Measurements from ENCODE around the gene FIGNL2. TPM values are rescaled to one million over a fixed set of nuclear protein-coding genes. Genes with fewer than 3 reads are reported as not detected.

Gene FIGNL2
- total and polyA plus RNA-seq, 9 of the 15 experiments (the other 6 are each of a cell fraction or from before 2014, with no cell fraction given), result 0.01 TPM; not detected in 8

DNA sequence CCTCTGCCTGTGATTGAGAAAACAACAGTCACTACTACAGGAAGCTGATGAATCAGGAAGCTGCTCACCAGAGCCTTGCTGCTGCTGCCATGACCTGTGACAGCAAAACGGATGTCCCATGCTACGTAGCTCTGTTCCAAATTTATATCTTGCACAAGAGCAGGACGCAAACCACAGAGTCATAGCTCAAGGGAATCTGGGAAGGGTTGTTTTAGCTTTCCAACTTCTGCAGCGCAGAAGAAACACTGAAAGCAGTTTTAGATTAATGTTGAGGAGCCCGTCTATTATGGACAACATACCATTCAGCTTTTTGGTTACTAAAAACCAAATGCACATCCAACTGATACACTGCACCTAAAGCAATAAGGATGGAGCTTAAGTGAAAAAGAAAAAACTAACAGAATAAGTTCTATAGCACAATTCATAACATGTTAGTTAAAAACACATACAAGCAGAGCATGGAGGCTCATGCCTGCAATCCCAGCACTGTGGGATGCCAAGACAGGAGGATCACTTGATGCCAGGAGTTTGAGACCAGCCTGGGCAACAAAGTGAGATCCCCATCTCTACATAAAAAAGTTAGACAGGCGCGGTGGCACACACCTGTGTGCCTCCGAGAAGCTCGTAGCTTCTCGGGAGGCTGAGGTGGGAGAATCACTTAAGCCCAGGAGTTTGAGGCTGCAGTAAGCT is 37.6 kb upstream of the FIGNL2 start (continued):
- no peak for TF ChIP-seq ZNF77 (CRISPR knock-in tag; IDR thresholded peaks at IDR 0.05)
- TF ChIP-seq, protein P1, sequence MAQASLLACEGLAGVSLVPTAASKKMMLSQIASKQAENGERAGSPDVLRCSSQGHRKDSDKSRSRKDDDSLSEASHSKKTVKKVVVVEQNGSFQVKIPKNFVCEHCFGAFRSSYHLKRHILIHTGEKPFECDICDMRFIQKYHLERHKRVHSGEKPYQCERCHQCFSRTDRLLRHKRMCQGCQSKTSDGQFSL (CRISPR knock-in tag; IDR thresholded peaks at IDR 0.05), result no peak
- TF ChIP-seq, protein P1 (tag; IDR thresholded peaks at IDR 0.05), result no peak
- TF ChIP-seq ETV6 (IDR thresholded peaks at IDR 0.05; ENCODE audit: borderline replicate concordance in 1 of 2, low read depth in 2 of 2, low read length in 1 of 2), result no peak
- TF ChIP-seq ETV6 (CRISPR knock-in tag; IDR thresholded peaks at IDR 0.05; ENCODE audit: borderline replicate concordance), result no peak
- no peak for TF ChIP-seq ZFP36 (IDR thresholded peaks at IDR 0.05; ENCODE audit: low read depth, low read length, partially characterized antibody)
- no peak for TF ChIP-seq ZNF23 (CRISPR knock-in tag; IDR thresholded peaks at IDR 0.05)
- TF ChIP-seq ATF7 (IDR thresholded peaks at IDR 0.05), result 0 out of 2 replicates have a peak, but pooled peaks have one; percentile 5
- TF ChIP-seq KLF10 (CRISPR knock-in tag; IDR thresholded peaks at IDR 0.05), result no peak
- TF ChIP-seq ZNF584 (CRISPR knock-in tag; IDR thresholded peaks at IDR 0.05; ENCODE audit: low read depth), result peak; percentile 74; the same call in 1 of the 2 replicates
- no peak for TF ChIP-seq IRF2 (CRISPR knock-in tag; IDR thresholded peaks at IDR 0.05)
- TF ChIP-seq NCOA4 (IDR thresholded peaks at IDR 0.05; ENCODE audit: partially characterized antibody), result no peak
- no peak for TF ChIP-seq SMARCA4 (IDR thresholded peaks at IDR 0.05)
- TF ChIP-seq EHMT2 (IDR thresholded peaks at IDR 0.05), result no peak
- 0 out of 2 replicates have a peak, but pooled peaks have one; percentile 24 for TF ChIP-seq PHTF2 (CRISPR knock-in tag; IDR thresholded peaks at IDR 0.05)
- TF ChIP-seq TCF7 (IDR thresholded peaks at IDR 0.05; ENCODE audit: borderline replicate concordance), result no peak
- no peak for TF ChIP-seq ZSCAN29 (IDR thresholded peaks at IDR 0.05)
- TF ChIP-seq ZBTB1 (CRISPR knock-in tag; IDR thresholded peaks at IDR 0.05; ENCODE audit: borderline replicate concordance, low read depth), result no peak
- 0 out of 2 replicates have a peak, but pooled peaks have one; percentile 25 for TF ChIP-seq RNF2 (IDR thresholded peaks at IDR 0.05)
- no peak for TF ChIP-seq ZNF41 (CRISPR knock-in tag; conservative IDR thresholded peaks at IDR 0.05)
- TF ChIP-seq, protein P2, sequence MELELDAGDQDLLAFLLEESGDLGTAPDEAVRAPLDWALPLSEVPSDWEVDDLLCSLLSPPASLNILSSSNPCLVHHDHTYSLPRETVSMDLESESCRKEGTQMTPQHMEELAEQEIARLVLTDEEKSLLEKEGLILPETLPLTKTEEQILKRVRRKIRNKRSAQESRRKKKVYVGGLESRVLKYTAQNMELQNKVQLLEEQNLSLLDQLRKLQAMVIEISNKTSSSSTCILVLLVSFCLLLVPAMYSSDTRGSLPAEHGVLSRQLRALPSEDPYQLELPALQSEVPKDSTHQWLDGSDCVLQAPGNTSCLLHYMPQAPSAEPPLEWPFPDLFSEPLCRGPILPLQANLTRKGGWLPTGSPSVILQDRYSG (tag; conservative IDR thresholded peaks at IDR 0.05; ENCODE audit: low read depth), result 0 out of 2 replicates have a peak, but pooled peaks have one; percentile 40
- no peak for TF ChIP-seq MTA3 (IDR thresholded peaks at IDR 0.05; ENCODE audit: borderline replicate concordance)
- TF ChIP-seq, protein P3, sequence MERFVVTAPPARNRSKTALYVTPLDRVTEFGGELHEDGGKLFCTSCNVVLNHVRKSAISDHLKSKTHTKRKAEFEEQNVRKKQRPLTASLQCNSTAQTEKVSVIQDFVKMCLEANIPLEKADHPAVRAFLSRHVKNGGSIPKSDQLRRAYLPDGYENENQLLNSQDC (CRISPR knock-in tag; IDR thresholded peaks at IDR 0.05), result no peak
- TF ChIP-seq ZNF134 (CRISPR knock-in tag; conservative IDR thresholded peaks at IDR 0.05), result no peak
- 0 out of 4 replicates have a peak, but pooled peaks of 1 of the 2 experiments have one; percentile 4 for TF ChIP-seq TRIM24 (IDR thresholded peaks at IDR 0.05)
- no peak for TF ChIP-seq TCFL5 (CRISPR knock-in tag; conservative IDR thresholded peaks at IDR 0.05)
- TF ChIP-seq, protein P4, sequence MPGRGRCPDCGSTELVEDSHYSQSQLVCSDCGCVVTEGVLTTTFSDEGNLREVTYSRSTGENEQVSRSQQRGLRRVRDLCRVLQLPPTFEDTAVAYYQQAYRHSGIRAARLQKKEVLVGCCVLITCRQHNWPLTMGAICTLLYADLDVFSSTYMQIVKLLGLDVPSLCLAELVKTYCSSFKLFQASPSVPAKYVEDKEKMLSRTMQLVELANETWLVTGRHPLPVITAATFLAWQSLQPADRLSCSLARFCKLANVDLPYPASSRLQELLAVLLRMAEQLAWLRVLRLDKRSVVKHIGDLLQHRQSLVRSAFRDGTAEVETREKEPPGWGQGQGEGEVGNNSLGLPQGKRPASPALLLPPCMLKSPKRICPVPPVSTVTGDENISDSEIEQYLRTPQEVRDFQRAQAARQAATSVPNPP (IDR thresholded peaks at IDR 0.05; ENCODE audit: borderline replicate concordance, insufficient read depth, insufficient read length), result no peak
- TF ChIP-seq ETS2 (tag; IDR thresholded peaks at IDR 0.05; ENCODE audit: borderline replicate concordance, poor library complexity, severe bottlenecking), result no peak
- TF ChIP-seq KDM1A (IDR thresholded peaks at IDR 0.05), result peak in 1 of 2 experiments; percentile 49; a peak in 1 of 4 replicates

Data from K562 (cell line).